Left kidney (tissue), 2 donors: ENCODE measurements around the gene FCER2. TPM values are rescaled to one million over a fixed set of nuclear protein-coding genes. Genes with fewer than 3 reads are reported as not detected.

Source experiments
- DNase-seq: peaks from one replicate; pipeline ENCODE4 v3.0.0-alpha.2; 2013
- polyA plus RNA-seq: library from polyadenylated mRNA; unstranded; fragments of 120-200 nt; gene quantifications from one replicate; pipeline ENCODE4 v1.2.1, GENCODE V29; 2013; ENCODE audit not compliant: insufficient read length

The FCER2 gene
- polyA plus RNA-seq, 1 donor = not detected

DNA sequence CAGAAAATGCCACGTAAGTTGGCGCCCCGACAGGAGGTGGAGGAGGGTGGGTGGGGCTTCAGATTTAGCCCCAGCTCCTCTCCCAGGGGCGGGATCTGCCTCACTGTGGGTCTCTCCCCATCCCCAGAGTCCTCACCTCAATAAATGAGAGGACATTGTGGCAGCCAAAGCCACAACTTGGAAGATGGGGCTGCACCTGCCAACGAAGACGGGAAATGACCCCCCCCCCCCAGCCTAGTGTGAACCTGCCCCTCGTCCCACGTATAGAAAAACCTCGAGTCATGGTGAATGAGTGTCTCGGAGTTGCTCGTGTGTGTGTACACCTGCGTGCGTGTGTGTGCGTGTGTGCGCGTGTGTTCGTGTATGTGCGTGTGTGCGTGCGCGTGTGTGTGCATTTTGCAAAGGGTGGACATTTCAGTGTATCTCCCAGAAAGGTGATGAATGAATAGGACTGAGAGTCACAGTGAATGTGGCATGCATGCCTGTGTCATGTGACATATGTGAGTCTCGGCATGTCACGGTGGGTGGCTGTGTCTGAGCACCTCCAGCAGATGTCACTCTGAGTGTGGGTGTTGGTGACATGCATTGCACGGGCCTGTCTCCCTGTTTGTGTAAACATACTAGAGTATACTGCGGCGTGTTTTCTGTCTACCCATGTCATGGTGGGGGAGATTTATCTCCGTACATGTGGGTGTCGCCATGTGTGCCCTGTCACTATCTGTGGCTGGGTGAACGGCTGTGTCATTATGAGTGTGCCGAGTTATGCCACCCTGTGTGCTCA lies 22.8 kb downstream of the FCER2 start:
- no peak for DNase-seq

DNA sequence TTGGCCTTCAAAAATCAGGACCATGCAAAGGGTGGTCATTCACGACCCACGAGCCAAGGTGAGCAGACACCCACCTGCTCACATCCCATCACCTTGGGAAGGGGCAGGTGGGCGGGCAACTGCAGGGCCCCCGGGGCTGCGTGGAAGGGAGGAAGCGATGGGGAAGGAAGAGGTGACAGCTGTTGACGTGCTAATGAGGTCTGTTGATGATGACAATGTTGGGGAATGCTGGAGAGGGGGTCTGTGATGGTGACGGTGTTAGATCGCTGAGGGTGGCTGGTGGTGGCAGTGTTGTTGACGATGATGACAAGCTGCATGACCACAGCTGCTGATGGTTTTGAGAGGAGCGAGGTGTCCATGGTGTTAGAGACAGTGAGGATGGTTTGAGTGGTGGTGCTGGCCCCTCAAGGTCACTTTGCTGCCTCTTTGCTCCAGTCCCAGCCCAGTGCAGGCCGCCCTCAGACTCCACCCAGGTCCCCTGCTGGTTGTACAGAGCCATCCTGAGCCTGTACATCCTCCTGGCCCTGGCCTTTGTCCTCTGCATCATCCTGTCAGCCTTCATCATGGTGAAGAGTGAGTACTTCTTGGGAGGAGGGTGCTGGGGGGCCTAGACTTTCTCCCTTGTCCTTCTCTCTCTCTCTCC lies 24.1 kb downstream of the FCER2 start:
- DNase-seq = no peak

DNA sequence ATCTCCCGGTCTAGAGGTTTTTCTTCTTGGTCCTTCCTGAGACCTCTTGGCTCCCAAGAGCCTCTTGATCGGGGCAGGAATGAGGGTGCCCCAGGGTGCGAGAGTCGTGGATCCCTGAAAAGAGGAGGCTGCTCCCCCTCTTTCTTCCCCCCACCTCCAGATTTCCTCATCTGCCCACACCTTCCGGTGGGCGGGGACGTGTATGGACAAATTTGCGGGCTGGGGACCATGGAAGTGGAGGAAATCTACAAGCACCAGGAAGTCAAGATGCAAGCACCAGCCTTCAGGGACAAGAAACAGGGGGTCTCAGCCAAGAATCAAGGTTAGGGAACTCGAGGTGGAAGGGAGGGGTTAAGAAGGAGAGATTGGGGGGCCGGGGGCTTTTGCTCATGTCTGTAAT lies 25.1 kb downstream of the FCER2 start, which contains the start of gene MCEMP1:
TSS of gene MCEMP1 (plus strand) at position 237 of the 400 bp plus-strand sequence. CDS start at position 268, 31 bp downstream.
- no peak for DNase-seq

DNA sequence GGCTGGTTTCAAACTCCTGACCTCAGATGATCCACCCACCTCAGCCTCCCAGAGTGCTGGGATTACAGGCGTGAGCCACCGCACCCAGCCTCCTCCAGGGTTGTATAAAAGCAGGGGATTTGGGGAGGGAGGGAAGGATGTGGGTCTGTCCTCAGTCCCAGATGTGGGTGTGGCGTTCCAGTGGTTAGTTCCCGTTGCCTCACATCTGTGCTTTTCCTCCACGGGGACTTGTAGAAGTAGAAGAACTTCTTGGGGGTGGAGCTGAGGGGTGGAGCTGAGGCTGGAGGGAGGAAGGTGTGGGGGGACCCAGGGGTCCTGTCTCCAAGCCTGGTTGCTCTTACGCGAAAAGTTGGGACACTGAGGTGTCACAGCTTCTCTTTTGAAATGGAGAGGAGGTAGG lies 25.6 kb downstream of the FCER2 start:
- no peak for DNase-seq

DNA sequence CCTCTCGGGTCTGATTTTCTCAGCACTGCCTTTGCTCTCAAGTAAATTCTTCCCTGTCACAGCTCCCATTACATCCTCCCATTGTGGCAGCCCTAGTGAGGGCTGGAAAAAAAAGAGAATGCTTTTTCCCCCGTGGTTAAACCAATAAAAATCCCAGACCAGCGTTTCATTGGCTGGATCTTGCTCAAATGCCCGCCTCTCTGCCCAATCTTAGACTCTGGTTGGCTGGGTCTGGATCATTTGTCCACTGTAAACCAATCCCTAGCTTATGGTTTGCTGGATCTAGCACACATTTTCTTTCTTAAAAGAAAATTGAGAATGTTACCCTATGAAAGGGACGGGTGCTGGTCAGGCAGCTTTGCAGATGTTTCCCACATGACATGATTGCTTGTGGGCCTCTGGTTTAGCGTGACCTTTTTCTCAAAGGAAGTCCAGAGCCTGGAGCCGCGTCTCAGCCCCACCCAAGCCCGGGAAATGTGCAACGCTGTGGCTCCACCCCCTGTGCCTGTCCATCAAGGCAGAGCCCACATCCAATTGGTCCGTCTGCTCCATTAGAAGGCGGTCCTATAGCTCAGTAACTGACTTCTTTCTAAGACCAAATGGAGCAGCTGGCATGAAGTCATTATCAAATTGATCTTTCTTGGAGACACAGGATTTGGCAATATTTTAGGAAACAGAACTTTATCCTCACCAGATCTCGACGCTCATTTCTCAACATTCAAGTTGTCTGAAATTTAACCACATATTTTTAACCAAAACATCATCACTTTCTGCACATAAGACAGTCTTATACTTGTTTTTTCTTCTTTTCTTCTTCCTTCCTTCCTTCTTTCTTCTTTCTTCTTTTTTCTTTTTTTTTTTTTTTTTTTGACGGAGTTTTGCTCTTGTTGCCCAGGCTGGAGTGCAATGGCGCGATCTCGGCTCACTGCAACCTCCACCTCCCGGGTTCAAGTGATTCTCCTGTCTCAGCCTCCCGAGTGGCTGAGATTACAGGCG lies 27.6 kb downstream of the FCER2 start:
- no peak for DNase-seq

DNA sequence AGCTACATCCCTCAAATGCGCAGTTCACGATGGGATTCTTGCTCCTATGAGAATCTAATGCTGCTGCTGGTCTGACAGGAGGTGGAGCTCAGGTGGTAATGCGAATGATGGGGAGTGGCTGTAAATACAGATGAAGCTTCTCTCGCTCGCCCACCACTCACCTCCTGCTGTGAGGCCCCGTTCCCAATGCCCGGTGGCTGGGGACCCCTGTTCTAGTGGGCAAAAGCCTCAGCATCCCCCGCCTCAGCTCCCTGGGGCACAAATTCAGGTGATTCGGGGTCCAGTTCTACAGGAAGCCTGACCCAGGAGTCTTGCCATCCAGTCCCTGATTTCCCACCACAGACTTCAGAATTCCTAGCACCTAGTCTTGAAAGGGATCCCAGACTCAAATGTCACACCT lies 29.4 kb downstream of the FCER2 start:
- DNase-seq = no peak

DNA sequence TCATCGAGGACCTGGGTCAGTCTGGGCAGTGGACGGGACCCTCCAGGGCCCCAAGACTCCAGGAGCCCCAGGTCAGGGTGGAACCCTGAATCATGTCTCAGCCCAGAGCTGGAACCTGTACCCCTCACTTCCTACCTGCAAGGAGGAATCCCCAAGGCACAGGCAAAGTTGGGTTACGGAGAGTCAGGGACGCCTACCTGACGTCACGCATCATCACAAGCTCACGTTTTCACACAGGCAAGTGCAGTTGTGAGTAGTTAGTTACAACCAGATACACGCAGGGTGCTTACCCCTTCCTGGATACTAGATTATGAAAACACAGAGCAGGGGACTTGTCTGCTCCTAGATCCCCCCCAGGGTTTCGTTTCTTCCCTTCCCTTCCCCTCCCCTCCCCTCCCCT lies 31.1 kb downstream of the FCER2 start:
- no peak for DNase-seq

DNA sequence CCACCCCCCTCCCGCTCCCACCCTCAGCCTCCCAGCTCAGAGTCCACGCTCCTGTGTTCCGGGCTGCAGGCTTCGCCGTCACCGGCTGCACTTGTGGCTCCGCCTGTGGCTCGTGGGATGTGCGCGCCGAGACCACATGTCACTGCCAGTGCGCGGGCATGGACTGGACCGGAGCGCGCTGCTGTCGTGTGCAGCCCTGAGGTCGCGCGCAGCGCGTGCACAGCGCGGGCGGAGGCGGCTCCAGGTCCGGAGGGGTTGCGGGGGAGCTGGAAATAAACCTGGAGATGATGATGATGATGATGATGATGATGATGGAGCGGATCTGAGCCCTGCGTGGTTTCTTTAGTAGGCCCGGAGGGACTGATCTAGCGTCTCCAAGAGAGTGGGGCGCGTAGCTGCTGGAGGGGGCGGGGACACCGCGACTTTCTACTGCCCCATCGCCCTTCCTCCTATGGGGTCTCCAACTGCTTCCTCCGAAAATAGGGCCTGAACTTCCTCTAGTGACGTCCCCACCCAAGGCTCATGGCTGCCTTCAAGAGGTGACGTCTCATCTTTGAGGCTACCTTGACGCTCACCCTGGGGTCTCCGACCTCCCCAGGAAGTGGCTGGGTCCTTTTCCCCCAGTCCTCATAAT lies 31.7 kb downstream of the FCER2 start:
- DNase-seq = no peak

DNA sequence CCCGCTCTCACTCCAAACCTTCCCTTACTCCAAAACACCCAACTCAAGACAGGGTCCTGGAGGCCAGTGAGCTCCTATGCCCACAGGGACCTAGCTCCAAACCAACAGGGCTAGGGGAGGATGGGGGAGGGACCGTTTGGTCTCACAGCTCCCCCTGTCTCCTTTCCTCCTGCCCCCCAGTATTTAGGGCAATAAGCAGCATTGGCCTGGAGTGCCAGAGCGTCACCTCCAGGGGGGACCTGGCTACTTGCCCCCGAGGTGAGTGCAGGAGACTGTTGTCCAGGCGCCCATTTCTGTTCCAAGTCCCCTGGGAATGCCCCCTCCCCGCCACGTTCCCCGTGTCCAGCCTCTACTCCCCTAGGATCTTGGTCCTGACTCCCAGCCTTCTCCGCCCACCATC lies 32.3 kb downstream of the FCER2 start:
- DNase-seq = no peak

DNA sequence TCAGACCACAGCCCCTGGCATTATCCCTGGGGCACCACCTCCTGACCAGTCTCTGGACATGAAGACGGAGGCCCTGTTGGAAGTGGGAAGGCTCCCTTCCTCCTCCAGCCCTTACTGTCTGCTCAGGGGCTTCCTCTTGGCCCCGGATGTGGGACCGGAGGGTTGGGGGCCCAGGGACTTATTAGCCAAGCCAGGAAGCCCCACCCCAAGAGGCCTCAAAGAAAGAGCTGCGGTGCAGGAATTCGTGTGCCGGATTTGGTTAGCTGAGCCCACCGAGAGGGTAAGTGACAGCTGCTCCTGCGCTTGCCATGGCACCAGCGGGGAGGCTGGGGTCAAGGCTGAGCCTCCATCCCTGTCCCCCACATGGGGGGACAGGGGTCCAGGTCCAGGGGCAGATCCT lies 33.1 kb downstream of the FCER2 start, which contains the start of gene RETN:
TSS of gene RETN (plus strand) at position 208 of the 400 bp plus-strand sequence. CDS start 278 bp downstream, outside the sequence.
- DNase-seq = no peak

DNA sequence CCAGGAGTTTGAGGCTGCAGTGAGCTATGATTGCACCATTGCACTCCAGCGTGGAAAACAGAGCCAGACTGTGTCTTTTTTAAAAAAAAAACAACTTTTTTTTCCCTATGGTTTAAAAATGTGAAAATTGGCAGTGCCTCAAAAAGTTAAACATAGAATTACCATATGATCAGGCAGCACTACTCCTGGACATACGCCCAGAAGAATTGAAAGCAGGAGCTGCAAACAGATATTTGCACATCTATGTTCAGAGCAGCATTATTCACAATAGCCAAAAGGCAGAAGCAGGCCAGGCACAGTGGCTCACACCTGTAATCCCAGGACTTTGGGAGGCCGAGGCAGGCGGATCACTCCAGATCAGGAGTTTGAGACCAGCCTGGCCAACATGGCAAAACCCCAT lies 36.9 kb downstream of the FCER2 start:
- no peak for DNase-seq

DNA sequence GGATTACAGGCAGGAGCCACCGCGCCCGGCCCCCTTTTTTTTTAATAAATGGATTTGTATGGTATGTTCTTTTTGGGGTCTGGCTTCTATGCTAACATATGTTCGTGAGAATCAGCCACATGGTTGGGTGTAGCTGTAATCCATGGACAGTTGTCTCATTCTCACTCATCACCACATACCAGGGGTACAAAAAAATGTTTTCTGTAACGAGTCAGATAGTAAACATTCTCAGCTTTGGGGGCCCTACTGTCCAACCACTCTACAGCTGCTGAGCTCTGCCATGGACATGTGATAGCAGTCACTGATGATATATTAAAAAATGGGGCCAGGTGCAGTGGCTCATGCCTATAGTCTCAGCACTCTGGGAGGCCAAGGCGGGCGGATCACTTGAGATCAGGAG lies 38.2 kb downstream of the FCER2 start:
- no peak for DNase-seq

DNA sequence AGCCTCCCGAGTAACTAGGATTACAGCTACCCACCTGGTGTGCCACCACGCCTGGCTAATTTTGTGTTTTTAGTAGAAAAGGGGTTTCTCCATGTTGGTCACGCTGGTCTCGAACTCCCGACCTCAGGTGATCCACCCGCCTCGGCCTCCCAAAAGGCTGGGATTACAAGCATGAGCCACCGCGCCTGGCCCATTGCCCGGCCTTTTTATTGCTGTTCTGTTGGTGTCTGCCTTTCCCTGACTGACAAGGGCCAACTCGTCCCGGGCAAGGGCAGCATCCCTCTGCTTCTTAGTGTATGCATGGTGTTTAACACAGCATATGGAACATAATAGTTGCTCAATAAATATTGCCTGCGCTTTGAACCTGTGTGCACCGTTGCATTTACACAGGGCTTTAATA lies 39.3 kb downstream of the FCER2 start:
- DNase-seq = no peak

DNA sequence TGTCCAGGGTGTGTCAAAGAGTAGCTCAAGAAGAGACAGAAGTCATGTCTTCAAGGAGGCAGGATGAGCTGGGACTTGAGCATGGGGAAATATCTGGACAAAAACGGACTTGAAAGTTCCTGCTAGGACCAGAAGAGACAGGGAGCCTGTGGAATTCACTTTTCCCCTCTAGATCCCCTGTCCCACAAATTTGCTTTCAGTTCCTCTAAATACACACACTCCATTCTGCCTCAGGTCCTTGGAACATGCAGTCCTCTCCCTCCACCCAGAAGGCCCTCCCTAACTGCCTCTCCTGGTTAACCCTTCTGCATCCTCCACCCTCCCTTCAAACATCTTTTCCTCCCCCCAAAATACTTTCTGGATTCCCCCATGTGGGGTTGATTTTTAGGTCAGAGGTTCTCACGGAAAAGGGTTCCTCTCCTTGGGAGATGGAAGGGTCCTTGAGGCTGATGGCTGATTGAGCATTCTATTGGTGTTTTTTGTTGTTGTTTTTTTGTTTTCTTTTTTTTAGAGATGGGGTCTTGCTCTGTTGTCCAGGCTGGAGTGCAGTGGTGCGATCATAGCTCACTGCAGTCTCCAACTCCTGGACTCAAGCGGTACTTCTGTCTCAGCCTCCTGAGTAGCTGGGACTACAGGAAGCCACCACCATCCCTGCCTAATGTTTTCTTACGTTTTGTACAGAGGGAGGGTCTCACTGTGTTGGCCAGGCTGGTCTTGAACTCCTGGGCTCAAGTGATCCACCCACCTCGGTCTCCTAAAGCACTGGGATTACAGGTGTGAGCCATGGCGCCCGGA lies 40.0 kb downstream of the FCER2 start:
- DNase-seq = no peak

DNA sequence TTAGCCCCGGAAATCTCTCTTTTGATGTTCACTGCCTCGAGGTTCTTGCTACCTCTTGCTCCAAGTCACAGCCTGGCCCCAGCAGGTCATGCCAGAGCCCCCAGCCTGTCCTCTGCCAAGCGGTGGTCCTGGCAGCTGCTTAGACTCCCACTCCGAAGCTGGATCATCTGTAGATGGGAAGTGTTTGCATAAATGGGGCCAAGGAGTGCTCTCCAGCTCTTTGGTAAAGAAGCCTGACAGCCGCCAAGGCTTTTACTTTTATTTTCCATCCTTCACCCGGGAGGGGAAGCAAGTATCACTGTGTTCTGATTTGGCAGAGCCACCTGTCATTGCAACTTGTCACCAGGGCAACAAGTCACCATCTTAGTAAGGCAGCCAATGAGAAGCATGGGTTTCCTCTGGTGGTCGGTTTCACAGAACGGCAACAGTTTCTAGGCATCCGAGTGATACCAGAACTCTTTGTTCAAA lies 43.7 kb downstream of the FCER2 start:
- no peak for DNase-seq

DNA sequence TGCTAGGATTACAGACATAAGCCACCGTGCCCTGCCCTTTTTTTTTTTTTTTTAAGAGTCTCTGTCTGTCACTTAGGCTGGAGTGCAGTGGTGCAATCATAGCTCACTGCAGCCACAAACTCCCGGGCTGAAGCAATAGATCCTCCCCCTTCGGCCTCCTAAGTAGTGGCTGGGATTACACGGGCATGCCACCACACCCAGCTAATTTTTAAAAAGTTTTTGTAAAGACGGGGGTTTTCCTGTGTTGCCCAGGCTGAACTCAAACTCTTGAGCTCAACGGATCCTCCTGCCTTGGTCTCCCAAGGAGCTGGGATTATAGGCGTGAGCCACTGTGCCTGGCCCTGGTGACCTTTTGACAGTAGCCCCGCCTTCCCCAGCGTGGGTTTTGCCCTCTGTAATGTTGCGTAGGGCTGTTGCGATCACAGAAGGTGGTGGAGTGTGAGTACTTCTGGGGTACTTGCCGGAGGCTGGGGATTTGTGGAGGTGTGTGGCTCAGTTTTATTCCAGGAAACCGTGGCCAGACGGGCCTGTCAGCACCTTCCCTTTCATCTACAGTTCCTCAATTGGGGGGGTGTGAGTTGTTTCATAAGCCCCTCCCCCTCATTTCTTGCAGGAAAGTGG lies 44.7 kb downstream of the FCER2 start:
- DNase-seq = no peak

DNA sequence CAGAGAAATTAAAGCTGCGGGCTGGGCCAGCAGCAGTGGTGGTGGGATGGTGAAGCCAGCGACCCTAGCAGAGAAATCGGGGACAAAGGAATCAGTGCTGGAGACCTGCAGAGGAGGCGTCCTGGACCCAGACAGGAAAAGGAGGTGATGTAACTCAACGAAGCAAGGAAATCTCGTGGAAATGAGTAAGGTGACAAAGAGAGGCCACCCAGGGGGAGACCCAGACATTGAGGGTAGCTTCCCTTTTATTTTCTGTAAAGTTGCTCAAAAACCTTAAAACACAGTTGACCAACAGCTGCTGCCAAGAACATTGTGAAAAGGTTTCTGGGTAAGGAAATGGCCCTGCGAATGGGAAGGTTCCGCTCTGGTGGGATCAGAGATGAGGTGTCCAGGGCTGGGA lies 46.4 kb downstream of the FCER2 start:
- DNase-seq = no peak

DNA sequence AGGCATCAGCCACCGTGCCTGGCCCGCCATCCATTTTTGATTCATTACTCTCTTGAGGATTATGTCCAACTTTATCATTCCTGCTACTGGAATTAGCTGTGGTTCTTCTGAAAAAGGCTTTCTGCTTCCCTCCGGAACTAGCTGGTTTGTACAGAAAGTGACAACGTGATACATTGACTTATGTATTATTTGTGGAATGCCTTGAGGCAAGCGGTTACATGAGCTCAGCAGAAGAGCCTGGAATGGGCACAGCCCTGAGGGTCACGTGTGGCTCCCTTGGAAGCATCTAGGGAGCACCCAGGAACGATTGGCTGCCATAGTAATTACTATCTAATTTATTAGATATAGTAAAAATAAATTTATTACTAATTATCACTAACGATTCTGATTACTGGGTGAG lies 47.5 kb downstream of the FCER2 start:
- no peak for DNase-seq

DNA sequence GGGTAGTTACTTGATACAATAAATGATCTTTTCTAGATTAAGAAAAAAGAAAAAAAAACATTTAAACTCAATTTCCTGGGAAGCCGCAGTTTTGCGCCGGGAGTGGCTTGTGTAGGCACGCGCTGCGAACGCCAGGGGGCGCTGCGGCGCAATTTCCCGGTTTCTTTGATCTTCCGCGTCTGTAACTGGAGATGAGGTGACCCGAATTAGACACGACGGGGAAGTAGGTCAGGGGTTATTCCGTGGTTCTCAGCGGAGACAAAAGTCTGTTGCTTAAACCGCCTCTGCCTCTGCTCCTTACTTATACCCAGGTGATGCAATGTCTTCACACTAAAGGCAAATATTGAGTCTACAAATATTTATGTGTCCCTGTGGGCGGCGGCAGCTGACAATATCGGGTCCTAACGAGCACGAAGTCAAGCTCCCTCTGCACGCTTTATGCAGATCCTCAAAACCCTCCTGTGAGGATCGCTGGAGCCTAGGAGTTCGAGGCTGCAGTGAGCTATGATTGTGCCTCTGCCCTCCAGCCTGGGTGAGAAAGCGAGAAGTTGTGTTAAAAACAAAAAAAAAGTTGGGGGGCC lies 49.8 kb downstream of the FCER2 start:
- DNase-seq = peak; percentile 83

DNA sequence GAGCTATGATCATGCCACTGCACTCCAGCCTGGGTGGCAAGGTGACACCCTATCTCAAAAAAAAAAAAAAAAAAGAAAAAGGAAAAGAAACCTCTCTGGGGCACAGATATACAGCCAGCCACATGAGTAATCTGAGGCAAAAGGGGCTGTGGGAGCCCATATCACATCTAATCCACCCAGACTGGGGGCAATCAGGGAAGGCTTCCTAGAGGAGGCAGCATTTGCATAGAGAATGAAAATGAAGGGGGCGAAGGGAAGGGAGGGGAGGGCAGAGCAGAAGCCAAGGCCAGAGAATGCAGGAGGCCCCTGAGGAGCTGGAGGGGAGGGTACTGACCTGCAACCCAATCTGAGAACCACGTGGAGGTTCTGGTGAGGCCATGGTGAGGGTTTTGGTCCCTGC lies 51.8 kb downstream of the FCER2 start:
- DNase-seq = no peak
